Measurements from ENCODE around the gene CDV3. TPM values are rescaled to one million over a fixed set of nuclear protein-coding genes. Genes with fewer than 3 reads are reported as not detected.

The CDV3 gene
- total RNA-seq, 2 donors from 2014 or later: 261 to 288 TPM

DNA sequence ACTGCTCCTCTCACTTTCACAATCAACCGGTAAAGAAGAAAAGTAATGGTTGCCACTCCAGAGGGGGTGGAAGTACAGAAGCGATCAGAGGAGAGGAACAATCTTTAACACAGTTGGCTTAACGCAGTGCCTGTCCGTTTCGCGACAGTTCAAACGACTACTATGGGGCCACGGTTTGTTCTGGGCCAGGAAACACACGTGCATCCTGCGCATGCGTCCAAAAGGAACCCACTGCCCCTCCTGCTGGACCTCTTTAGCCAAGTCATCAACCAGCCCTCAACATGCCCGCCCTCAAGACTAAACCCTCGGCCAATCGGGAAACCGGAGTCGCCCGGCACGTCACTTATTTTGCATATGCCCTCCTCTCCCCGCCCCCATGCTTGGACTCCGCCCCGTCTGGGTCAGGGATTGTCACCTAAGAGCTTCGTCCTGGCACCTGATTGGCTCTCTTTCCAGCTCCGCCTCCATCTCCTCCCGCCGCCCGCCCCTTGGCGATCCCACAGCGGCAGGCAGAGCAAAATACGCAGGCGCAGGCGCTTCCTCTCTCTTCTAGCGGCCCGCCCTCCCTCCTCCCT, 345 bp upstream of the CDV3 start:
- Mint-ChIP-seq H3K4me1 (ENCODE audit: low read depth) (peaks cover 61% of the 10 kb centered on the region), H3K36me3 (ENCODE audit: insufficient read depth in 2 of 2) (peaks cover 15 to 34% of the 10 kb centered on the region in 2 donors), H3K9me3 (no peaks in the 10 kb centered on the region)

DNA sequence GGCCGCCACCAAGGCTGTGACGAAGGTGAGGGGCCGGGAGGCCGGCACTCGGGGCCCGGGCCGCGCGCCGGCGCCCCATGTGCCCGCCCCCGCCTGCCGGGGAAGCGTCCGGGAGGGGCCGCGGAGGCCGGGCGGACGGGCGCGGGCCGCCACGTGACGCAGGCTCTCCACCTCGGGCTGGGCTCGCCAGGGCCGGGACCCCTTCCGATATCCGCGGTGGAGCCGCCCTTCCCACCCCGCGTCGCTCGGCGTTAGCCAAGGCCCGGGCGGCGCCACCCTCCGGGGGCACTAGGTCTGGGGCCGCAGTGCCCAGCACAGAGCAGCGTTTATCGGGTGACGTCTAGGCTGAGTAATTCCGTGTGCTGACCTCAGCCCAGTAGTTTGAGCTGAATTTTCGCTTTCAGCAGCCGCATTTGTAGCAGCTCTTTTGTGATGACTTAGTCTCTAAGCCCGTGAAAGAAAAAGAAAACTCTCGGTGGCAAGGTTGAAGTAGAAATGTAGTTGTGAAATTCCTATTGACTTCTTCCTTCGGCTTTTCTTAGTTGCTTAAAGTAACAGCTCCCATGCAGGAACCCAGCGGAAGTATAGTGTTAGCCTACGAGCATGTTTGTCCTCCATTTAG, 885 bp downstream of the CDV3 start:
- peaks cover 22 to 40% of the 10 kb centered on the region in 2 donors for H3K36me3 Mint-ChIP-seq (ENCODE audit: insufficient read depth in 2 of 2)
- no peaks in the 10 kb centered on the region for H3K27me3 Mint-ChIP-seq (ENCODE audit: low read depth)
- H3K9me3 Mint-ChIP-seq: no peaks in the 10 kb centered on the region
- ATAC-seq (replicated peaks in 1 of 2) (peak; percentile 71 to 73), DNase-seq (peak; percentile 90 to 92)
- H3K27ac Mint-ChIP-seq: peak overlapping the region; percentile 95
- peak overlapping the region; percentile 96 for H3K4me3 Mint-ChIP-seq
- peaks cover 73% of the 10 kb centered on the region for H3K4me1 Mint-ChIP-seq (ENCODE audit: low read depth)

More for the DNA sequence above, 345 bp upstream of the CDV3 start:
- Mint-ChIP-seq H3K4me3 (peak overlapping the region; percentile 87 to 98), H3K27ac (peak overlapping the region; percentile 99), H3K27me3 (ENCODE audit: low read depth) (no peaks in the 10 kb centered on the region)
- peak; percentile 100 for DNase-seq
- peak; percentile 73 to 76 for ATAC-seq (replicated peaks in 1 of 2)

DNA sequence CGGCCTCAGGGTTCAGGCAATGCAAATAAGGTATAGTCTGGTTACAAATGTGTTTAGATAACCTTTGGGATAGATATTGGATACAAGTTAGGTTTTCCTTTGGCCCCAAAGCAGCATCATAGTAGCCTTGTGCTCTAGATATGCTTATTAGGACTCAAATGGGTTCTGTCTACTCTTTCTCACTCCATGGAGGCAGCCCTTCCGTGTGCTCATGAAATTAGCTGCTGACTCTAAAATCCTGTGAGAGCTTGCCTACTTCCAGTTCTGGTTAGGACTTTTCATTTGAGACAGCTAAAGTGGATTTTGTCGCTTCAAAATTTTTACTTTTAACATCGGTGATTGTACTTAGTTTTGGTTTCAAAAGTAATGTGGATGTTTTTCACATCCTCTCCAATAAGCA, 1.6 kb downstream of the CDV3 start:
- Mint-ChIP-seq H3K9me3 (no peaks in the 10 kb centered on the region), H3K4me1 (ENCODE audit: low read depth) (peaks cover 79% of the 10 kb centered on the region), H3K36me3 (ENCODE audit: insufficient read depth in 2 of 2) (peaks cover 23 to 42% of the 10 kb centered on the region in 2 donors), H3K27me3 (ENCODE audit: low read depth) (no peaks in the 10 kb centered on the region), H3K27ac (peak overlapping the region; percentile 95), H3K4me3 (peak overlapping the region; percentile 96)
- ATAC-seq (replicated peaks in 1 of 2): no peak
- no peak for DNase-seq

DNA sequence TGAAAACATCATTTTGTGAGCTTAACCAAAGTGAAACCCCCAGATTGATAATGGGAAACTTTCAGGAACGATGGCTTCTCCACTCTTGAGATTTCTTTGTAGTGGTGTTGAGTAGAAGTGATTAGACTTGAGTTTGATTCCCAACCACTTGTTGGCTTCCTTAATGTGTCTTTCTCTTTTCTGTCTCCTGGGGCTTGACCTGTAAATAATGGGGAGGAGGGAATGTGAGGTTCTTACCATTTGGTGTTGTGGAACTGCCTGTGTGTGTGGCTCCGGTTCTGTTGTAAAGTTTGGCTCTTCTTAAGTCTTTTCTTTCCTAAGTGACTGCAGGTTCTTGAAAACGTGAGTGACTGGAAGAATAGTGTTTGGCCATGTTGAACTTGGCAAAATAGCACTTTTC, 2.7 kb downstream of the CDV3 start:
- ATAC-seq (replicated peaks in 1 of 2): no peak
- H3K27ac Mint-ChIP-seq: peak overlapping the region; percentile 95
- H3K4me3 Mint-ChIP-seq: peak overlapping the region; percentile 96
- H3K27me3 Mint-ChIP-seq (ENCODE audit: low read depth): no peaks in the 10 kb centered on the region
- H3K9me3 Mint-ChIP-seq: no peaks in the 10 kb centered on the region
- H3K4me1 Mint-ChIP-seq (ENCODE audit: low read depth): peaks cover 77% of the 10 kb centered on the region
- peaks cover 24 to 47% of the 10 kb centered on the region in 2 donors for H3K36me3 Mint-ChIP-seq (ENCODE audit: insufficient read depth in 2 of 2)
- no peak for DNase-seq

DNA sequence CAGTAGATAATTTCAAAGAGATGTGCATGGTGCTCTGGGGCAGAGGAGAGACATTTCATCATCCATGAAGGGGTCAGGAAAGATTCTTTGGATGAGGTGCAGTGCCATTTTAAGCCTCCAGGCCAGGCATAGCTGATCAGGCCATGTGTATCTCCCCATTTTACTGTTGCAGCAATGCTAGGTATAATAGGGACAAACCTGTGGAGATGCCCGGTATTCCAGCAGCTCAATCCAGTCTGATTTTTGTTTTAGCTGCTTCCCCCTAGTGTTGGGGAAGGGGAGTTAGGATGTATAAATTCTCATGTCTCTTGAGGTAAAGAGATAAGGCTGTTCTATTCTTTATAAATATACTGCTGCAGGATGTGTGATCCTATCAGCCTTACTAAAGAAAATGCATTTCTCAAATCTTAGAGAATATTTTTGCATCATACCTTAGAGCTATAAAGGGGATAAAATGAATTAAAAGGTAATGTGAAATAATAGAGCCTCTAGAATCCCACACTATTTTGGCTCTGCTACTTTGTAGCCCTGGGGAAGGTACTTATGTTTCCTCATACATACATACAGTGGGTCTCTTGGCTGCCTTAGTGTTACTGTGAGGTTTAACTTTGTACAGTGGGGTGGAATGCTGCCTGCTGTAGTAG, 5.2 kb downstream of the CDV3 start:
- H3K4me3 Mint-ChIP-seq: peak overlapping the region; percentile 96
- no peaks in the 10 kb centered on the region for H3K9me3 Mint-ChIP-seq
- H3K27ac Mint-ChIP-seq: peak overlapping the region; percentile 95
- H3K36me3 Mint-ChIP-seq (ENCODE audit: insufficient read depth in 2 of 2): peaks cover 24 to 65% of the 10 kb centered on the region in 2 donors
- peaks cover 76% of the 10 kb centered on the region for H3K4me1 Mint-ChIP-seq (ENCODE audit: low read depth)
- no peaks in the 10 kb centered on the region for H3K27me3 Mint-ChIP-seq (ENCODE audit: low read depth)
- DNase-seq (no peak), ATAC-seq (replicated peaks in 1 of 2) (no peak)

DNA sequence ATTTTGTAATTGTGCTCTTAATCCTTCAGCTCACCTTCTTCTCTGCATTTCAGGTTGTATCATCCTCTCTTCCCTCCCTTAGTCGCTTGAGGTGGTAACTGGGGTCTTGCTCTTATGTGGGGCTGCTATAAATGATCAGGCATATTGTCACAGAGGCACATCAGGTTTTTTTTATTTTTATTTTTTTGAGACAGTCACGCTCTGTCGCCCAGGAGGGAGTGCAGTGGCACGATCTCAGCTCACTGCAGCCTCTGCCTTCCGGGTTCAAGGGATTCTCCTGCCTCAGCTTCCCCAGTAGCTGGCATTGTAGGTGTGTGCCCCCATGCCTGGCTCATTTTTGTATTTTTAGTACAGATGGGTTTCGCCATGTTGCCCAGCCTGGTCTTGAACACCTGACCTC, 9.9 kb downstream of the CDV3 start:
- peaks cover 66% of the 10 kb centered on the region for H3K4me1 Mint-ChIP-seq (ENCODE audit: low read depth)
- DNase-seq (no peak), ATAC-seq (replicated peaks in 1 of 2) (no peak)
- no peak overlapping the region for H3K4me3 Mint-ChIP-seq
- H3K27ac Mint-ChIP-seq: peak overlapping the region; percentile 93
- H3K27me3 Mint-ChIP-seq (ENCODE audit: low read depth): no peaks in the 10 kb centered on the region
- peaks cover 11 to 45% of the 10 kb centered on the region in 2 donors for H3K36me3 Mint-ChIP-seq (ENCODE audit: insufficient read depth in 2 of 2)
- no peaks in the 10 kb centered on the region for H3K9me3 Mint-ChIP-seq

DNA sequence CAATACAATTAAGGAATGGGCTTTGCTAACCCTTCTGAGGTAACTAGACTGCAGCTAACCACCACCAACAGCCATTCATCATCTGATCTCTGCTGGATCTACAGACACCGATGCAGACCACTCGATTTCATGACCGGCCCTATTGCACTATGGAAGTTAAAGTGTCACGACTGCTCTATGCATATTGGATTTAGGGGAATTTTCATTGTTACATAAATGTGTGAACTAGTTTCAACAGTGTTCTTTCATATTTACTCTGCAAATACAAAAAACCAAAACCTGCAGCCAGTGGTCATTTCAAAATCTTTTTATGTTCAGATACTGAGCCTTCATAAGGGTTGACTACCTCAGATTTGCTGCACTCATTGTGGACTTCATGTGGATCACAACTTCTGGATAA, 14.5 kb downstream of the CDV3 start:
- no peak for DNase-seq
- H3K27me3 Mint-ChIP-seq (ENCODE audit: low read depth): no peaks in the 10 kb centered on the region
- peak overlapping the region; percentile 93 for H3K27ac Mint-ChIP-seq
- no peaks in the 10 kb centered on the region for H3K9me3 Mint-ChIP-seq
- H3K4me3 Mint-ChIP-seq: no peak overlapping the region
- H3K4me1 Mint-ChIP-seq (ENCODE audit: low read depth): peaks cover 69% of the 10 kb centered on the region
- H3K36me3 Mint-ChIP-seq (ENCODE audit: insufficient read depth in 2 of 2): peaks cover 7 to 36% of the 10 kb centered on the region in 2 donors
- peak in 1 of 2 donors; percentile 37 for ATAC-seq (replicated peaks in 1 of 2)

DNA sequence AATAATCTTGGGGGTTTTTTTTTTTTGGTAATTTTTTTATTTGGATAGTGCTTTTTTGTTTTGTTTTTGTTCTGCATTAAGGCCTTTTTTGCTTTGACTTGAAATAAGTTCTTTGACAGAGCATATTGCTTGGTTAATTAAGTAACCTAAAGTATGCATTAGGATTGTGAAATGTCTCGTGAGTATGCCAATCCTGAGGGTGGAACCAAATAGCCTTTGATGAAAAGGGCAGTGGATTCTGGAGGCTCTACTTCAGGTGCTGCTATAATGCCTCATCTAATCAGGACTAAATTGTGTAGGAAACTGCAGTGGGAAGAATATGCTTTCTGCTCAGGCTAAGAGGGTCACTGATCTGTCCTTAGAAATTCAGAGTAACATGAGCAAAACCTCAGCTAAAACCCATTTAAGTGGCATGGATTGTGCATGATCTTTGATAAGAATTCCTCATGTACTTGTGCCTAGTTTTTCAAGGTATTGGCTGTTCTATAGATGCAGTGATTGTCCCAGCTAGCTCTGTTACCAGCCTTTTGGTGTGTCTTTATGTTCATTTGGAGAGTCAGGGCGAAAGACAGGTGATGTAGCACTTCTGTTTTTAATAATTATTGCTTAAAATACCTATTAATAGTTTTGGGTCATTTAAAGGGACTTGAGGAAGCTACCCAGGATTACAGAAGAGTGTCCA, 15.4 kb downstream of the CDV3 start:
- no peak for ATAC-seq (replicated peaks in 1 of 2)
- Mint-ChIP-seq H3K27ac (peak overlapping the region; percentile 93), H3K4me3 (no peak overlapping the region)

DNA sequence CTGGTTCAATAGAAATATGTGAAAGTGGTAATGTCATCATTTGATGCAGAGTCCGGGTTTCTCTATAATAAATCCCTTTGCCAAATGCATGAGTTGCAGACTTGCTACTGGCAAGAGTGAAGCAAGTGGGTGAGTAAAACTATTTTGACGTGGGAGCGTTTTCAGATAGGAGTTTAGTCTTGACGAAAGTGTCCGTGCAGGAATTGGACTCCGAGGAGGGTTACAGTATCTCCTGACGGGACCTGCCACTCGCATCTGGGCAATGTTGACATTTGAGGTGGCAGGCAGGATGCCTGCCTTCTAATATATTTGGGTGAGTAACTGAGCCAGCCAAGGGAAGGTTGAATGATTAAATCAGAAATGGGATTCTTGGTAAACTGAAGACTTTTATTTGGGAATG, 16.0 kb downstream of the CDV3 start:
- Mint-ChIP-seq H3K36me3 (ENCODE audit: insufficient read depth in 2 of 2) (peaks cover 7 to 26% of the 10 kb centered on the region in 2 donors), H3K4me3 (no peak overlapping the region), H3K27ac (peak overlapping the region; percentile 93), H3K4me1 (ENCODE audit: low read depth) (peaks cover 66% of the 10 kb centered on the region), H3K9me3 (no peaks in the 10 kb centered on the region), H3K27me3 (ENCODE audit: low read depth) (no peaks in the 10 kb centered on the region)
- DNase-seq: no peak
- ATAC-seq (replicated peaks in 1 of 2): no peak

More for the DNA sequence above, 15.4 kb downstream of the CDV3 start:
- H3K36me3 Mint-ChIP-seq (ENCODE audit: insufficient read depth in 2 of 2): peaks cover 7 to 30% of the 10 kb centered on the region in 2 donors
- H3K27me3 Mint-ChIP-seq (ENCODE audit: low read depth): no peaks in the 10 kb centered on the region
- H3K9me3 Mint-ChIP-seq: no peaks in the 10 kb centered on the region
- DNase-seq: no peak
- H3K4me1 Mint-ChIP-seq (ENCODE audit: low read depth): peaks cover 66% of the 10 kb centered on the region

DNA sequence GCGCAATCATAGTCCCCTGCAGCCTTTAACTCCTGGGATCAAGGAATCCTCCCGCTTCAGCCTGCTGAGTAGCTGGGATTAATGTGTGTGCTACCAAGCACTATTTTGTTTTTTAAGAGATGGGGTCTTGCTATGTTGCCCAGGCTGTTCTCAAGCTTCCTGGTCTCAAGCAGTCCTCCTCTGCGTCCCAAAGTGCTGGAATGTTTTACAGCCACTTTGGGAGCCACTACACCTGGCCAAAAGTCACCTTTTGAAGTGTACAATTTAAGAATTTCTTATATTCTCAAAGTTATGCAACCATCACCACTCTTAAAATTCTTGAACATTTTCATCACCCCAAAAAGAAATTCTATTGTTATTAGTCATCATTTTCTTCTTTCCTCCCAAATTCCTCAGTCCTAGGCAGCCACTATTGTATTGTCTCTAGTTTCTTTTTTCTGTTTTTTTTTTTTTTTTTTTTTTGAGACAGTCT, 17.8 kb downstream of the CDV3 start:
- no peaks in the 10 kb centered on the region for H3K9me3 Mint-ChIP-seq
- no peak overlapping the region for H3K4me3 Mint-ChIP-seq
- H3K36me3 Mint-ChIP-seq (ENCODE audit: insufficient read depth in 2 of 2): peaks cover 7 to 19% of the 10 kb centered on the region in 2 donors
- ATAC-seq (replicated peaks in 1 of 2) (no peak), DNase-seq (no peak)
- no peaks in the 10 kb centered on the region for H3K27me3 Mint-ChIP-seq (ENCODE audit: low read depth)
- H3K27ac Mint-ChIP-seq: peak overlapping the region; percentile 54
- peaks cover 75% of the 10 kb centered on the region for H3K4me1 Mint-ChIP-seq (ENCODE audit: low read depth)

DNA sequence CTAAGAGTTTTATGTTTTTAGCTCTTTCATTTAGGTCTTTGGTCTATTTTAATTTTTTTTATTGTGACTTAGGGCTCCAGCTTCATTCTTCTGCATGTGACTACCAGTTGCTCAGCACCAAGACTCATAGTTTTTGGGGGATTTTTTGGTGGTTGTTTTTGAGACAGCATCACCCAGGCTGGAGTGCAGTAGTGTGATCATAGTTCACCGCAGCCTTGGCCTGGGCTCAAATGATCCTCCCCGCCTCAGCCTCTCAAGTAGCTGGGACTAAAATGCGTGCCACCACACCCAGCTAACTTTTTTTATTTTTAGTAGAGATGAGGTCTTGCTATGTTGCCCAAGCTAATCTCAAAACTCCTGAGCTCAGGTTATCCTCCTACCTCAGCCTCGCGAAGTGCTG, 19.4 kb downstream of the CDV3 start:
- H3K27me3 Mint-ChIP-seq (ENCODE audit: low read depth): no peaks in the 10 kb centered on the region
- DNase-seq (peak; percentile 37 to 40), ATAC-seq (replicated peaks in 1 of 2) (peak; percentile 44 to 58)
- H3K36me3 Mint-ChIP-seq (ENCODE audit: insufficient read depth in 2 of 2): peaks cover 5 to 17% of the 10 kb centered on the region in 2 donors
- H3K4me3 Mint-ChIP-seq: peak overlapping the region in 1 of 2 donors; percentile 3
- peaks cover 65% of the 10 kb centered on the region for H3K4me1 Mint-ChIP-seq (ENCODE audit: low read depth)
- H3K9me3 Mint-ChIP-seq: no peaks in the 10 kb centered on the region
- peak overlapping the region; percentile 7 for H3K27ac Mint-ChIP-seq

DNA sequence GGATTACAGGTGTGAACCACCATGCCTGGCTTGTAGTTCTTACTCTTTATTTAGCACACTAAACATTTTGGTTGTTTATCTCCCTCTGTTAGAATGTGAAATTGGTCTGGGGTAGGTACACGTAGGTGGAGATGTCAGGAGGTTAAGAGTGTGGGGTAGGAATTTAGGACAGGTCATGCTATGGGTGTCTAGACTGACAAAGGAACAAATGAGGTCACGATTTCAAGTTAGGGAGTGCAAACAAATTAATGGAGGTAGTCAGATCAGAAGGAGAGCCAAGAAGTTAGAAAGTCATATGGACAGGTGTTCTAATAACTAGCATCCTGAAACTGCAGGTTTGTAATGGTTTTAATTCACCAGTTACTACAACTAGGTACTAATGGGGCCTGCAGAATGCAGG, 19.8 kb downstream of the CDV3 start:
- Mint-ChIP-seq H3K9me3 (no peaks in the 10 kb centered on the region), H3K4me3 (peak overlapping the region in 1 of 2 donors; percentile 1), H3K4me1 (ENCODE audit: low read depth) (peaks cover 61% of the 10 kb centered on the region), H3K36me3 (ENCODE audit: insufficient read depth in 2 of 2) (peaks cover 5 to 17% of the 10 kb centered on the region in 2 donors), H3K27ac (peak overlapping the region; percentile 7), H3K27me3 (ENCODE audit: low read depth) (no peaks in the 10 kb centered on the region)
- DNase-seq (no peak), ATAC-seq (replicated peaks in 1 of 2) (peak in 1 of 2 donors; percentile 2)

DNA sequence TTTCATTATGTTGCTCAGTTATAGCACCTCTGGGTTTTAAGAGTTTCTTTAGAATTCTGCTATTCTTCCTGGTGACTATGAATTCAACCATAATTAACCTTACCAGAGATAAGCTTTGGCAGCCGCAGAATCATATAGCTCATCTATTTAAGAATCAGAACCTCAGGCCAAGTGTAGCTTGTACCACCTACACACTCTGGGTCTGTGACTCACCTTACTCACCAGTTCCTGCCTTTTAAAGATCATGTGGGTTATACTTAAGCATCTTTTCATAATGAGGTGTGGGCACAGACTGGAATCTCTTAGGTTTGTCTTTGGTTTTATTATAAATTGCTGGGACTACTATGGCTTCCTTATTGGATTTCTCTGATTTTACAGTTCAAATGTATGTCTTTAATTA, 21.9 kb downstream of the CDV3 start:
- DNase-seq (peak; percentile 44 to 67), ATAC-seq (replicated peaks in 1 of 2) (peak; percentile 92 to 94)
- no peaks in the 10 kb centered on the region for H3K9me3 Mint-ChIP-seq
- peak overlapping the region; percentile 51 for H3K27ac Mint-ChIP-seq
- no peaks in the 10 kb centered on the region for H3K27me3 Mint-ChIP-seq (ENCODE audit: low read depth)
- peaks cover 2% of the 10 kb centered on the region in 2 donors for H3K36me3 Mint-ChIP-seq (ENCODE audit: insufficient read depth in 2 of 2)
- H3K4me1 Mint-ChIP-seq (ENCODE audit: low read depth): peaks cover 46% of the 10 kb centered on the region
- H3K4me3 Mint-ChIP-seq: peak overlapping the region; percentile 16 to 57

Data from activated T-cell treated with anti-CD3 and anti-CD28 coated beads, Interleukin-2, amount 50 U/mL, for 72 hours (primary cell).